SK-N-SH treated with all-trans-retinoic acid at 6 μM for 48 hours (cell line): ENCODE data around the gene DDX25.

ENCODE experiments used
- CREB5 ChIP-seq: fragments of 250-450 bp; sonication (Bioruptor Pico); IDR thresholded peaks from 2 replicates; pipeline ENCODE4 v1.5.1; 2020; ENCODE audit warnings: low read depth, mild to moderate bottlenecking, moderate library complexity
- PATZ1 ChIP-seq: fragments of 250-450 bp; sonication (Bioruptor Pico); IDR thresholded peaks from 2 replicates; pipeline ENCODE4 v1.8.0; 2020; ENCODE audit warnings: mild to moderate bottlenecking, moderate library complexity, borderline replicate concordance
- TOX ChIP-seq: fragments of 250-450 bp; sonication (Bioruptor Pico); IDR thresholded peaks from 2 replicates; pipeline ENCODE4 v1.8.0; 2021; ENCODE audit warnings: mild to moderate bottlenecking, moderate library complexity, borderline replicate concordance
- TSHZ2 ChIP-seq: fragments of 250-450 bp; sonication (Bioruptor Pico); IDR thresholded peaks from 2 replicates; pipeline ENCODE4 v1.5.0; 2020; ENCODE audit warnings: mild to moderate bottlenecking, moderate library complexity
- ZFP3 ChIP-seq: fragments of 250-450 bp; sonication (Bioruptor Pico); IDR thresholded peaks from 2 replicates; pipeline ENCODE4 v1.5.0; 2020; ENCODE audit warnings: mild to moderate bottlenecking, moderate library complexity

- no peak for TF ChIP-seq TSHZ2
- TF ChIP-seq TOX (CRISPR knock-in tag), result no peak
- TF ChIP-seq CREB5 (CRISPR knock-in tag), result no peak
- TF ChIP-seq PATZ1 (CRISPR knock-in tag), result no peak
- TF ChIP-seq ZFP3 (CRISPR knock-in tag), result no peak
These were observed 30.7 kb downstream of the DDX25 start for GRCh38 chr11:125935056-125935455.
